ENCODE data around the gene TMEM183A.

Gene TMEM183A

DNA sequence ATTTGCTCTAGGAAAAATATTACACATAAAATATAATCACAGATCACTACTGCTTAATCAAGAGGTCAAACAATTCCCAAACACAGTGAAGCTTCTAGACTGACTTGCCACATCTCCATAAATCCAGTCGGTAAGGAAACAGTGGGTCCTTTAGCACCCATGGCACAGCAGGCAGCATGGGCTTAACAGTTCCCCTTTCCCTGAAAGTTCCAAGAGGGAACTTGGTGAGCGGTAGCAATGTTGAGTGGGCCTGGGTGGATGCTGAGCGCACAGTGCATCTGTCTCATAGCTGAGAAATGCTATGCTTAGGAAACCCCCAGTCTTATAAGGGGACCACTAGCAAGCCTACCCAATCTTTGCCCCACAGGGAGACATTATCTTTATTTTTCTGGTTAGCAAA is 32.3 kb upstream of the TMEM183A start:
- no peak for TF ChIP-seq SIN3A (IDR thresholded peaks at IDR 0.05; ENCODE audit: borderline replicate concordance, insufficient read depth, low read length)
- no peak for TF ChIP-seq POLR2AphosphoS5 (IDR thresholded peaks at IDR 0.05; ENCODE audit: low read depth, low read length)
- TF ChIP-seq, protein P1, sequence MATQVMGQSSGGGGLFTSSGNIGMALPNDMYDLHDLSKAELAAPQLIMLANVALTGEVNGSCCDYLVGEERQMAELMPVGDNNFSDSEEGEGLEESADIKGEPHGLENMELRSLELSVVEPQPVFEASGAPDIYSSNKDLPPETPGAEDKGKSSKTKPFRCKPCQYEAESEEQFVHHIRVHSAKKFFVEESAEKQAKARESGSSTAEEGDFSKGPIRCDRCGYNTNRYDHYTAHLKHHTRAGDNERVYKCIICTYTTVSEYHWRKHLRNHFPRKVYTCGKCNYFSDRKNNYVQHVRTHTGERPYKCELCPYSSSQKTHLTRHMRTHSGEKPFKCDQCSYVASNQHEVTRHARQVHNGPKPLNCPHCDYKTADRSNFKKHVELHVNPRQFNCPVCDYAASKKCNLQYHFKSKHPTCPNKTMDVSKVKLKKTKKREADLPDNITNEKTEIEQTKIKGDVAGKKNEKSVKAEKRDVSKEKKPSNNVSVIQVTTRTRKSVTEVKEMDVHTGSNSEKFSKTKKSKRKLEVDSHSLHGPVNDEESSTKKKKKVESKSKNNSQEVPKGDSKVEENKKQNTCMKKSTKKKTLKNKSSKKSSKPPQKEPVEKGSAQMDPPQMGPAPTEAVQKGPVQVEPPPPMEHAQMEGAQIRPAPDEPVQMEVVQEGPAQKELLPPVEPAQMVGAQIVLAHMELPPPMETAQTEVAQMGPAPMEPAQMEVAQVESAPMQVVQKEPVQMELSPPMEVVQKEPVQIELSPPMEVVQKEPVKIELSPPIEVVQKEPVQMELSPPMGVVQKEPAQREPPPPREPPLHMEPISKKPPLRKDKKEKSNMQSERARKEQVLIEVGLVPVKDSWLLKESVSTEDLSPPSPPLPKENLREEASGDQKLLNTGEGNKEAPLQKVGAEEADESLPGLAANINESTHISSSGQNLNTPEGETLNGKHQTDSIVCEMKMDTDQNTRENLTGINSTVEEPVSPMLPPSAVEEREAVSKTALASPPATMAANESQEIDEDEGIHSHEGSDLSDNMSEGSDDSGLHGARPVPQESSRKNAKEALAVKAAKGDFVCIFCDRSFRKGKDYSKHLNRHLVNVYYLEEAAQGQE (IDR thresholded peaks at IDR 0.05; ENCODE audit: insufficient read depth in 1 of 2, low read depth in 2 of 2, low read length in 2 of 2), result no peak
- no peak for TF ChIP-seq TAF1 (IDR thresholded peaks at IDR 0.05; ENCODE audit: borderline replicate concordance, insufficient read depth, low read length)
- TF ChIP-seq FOXP2 (optimal IDR thresholded peaks at IDR 0.05; ENCODE audit: borderline replicate concordance, extremely low read depth, extremely low read length, insufficient read depth), result no peak

DNA sequence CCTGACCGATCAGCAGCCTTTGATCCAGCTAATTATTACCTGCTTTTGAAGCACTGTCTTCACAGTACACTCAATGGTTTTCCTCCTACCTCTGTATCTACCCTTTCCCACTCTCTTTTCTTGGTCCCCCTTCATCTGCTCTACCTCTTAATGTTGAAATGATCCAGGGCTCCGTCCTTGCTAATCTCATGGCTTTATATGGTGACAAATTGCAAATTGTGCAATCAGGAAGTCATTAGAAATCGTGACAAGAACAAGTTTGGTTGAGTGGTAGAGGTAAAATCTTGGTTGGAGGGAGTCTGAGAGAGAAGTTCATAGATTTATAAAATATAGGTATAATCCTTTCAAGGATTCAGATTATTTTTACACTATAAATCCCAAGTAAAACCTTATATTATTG is 30.5 kb upstream of the TMEM183A start:
- TF ChIP-seq SIN3A (IDR thresholded peaks at IDR 0.05; ENCODE audit: borderline replicate concordance, insufficient read depth, low read length) (no peak), TAF1 (IDR thresholded peaks at IDR 0.05; ENCODE audit: borderline replicate concordance, insufficient read depth, low read length) (no peak), FOXP2 (optimal IDR thresholded peaks at IDR 0.05; ENCODE audit: borderline replicate concordance, extremely low read depth, extremely low read length, insufficient read depth) (no peak), POLR2AphosphoS5 (IDR thresholded peaks at IDR 0.05; ENCODE audit: low read depth, low read length) (no peak)
- TF ChIP-seq, protein P1 (IDR thresholded peaks at IDR 0.05; ENCODE audit: insufficient read depth in 1 of 2, low read depth in 2 of 2, low read length in 2 of 2), result no peak

DNA sequence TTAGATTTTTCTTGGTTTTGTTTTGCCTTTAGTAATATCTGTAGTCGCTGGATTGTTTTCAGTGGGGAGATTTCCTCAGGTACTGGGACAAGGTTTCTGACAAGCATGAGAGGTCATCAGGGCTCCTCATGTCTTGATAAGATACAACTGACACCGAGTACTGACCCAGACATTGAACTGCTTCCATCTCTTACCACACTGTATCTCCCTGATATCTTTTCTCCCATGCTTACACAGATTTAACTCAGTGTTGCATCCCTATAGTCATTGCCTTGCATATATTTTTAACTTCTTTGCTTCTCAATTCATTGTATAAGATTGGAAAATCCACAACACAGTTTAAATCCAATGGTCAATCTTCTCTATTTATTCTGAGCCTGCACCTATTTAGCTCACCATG is 27.7 kb upstream of the TMEM183A start:
- TF ChIP-seq TAF1 (IDR thresholded peaks at IDR 0.05; ENCODE audit: borderline replicate concordance, insufficient read depth, low read length), result no peak
- TF ChIP-seq POLR2AphosphoS5 (IDR thresholded peaks at IDR 0.05; ENCODE audit: low read depth, low read length), result no peak
- TF ChIP-seq FOXP2 (optimal IDR thresholded peaks at IDR 0.05; ENCODE audit: borderline replicate concordance, extremely low read depth, extremely low read length, insufficient read depth), result no peak
- TF ChIP-seq SIN3A (IDR thresholded peaks at IDR 0.05; ENCODE audit: borderline replicate concordance, insufficient read depth, low read length), result no peak
- TF ChIP-seq, protein P1 (IDR thresholded peaks at IDR 0.05; ENCODE audit: insufficient read depth in 1 of 2, low read depth in 2 of 2, low read length in 2 of 2), result no peak

DNA sequence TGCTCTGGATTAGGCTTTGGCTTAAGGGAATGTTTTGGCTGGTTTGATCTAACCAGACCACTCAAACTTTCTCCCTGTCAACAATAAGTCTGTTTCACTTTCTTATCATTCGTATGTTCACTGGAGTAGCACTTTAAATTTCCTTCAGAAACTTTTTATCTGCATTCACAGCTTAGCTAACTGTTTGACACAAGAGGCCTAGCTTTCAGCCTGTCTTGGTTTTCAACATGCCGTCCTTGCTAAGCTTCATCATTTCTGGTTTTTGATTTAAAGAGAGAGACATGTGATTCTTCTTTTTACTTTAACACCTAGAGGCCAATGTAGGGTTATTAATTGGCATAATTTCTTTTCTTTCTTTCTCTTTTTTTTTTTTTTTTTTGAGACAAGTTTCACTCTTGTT is 25.2 kb upstream of the TMEM183A start:
- TF ChIP-seq, protein P1 (IDR thresholded peaks at IDR 0.05; ENCODE audit: insufficient read depth in 1 of 2, low read depth in 2 of 2, low read length in 2 of 2), result no peak
- TF ChIP-seq FOXP2 (optimal IDR thresholded peaks at IDR 0.05; ENCODE audit: borderline replicate concordance, extremely low read depth, extremely low read length, insufficient read depth) (no peak), TAF1 (IDR thresholded peaks at IDR 0.05; ENCODE audit: borderline replicate concordance, insufficient read depth, low read length) (no peak), POLR2AphosphoS5 (IDR thresholded peaks at IDR 0.05; ENCODE audit: low read depth, low read length) (no peak)

All from PFSK-1 (cell line).